K562 (cell line): ENCODE measurements around the gene CDC42EP1. TPM values are rescaled to one million over a fixed set of nuclear protein-coding genes. Genes with fewer than 3 reads are reported as not detected.

Experiments used
- E2F3 ChIP-seq: fragments of 250-450 bp; sonication (Bioruptor Pico); IDR thresholded peaks from 2 replicates; pipeline ENCODE4 v1.4.0; 2020; ENCODE audit warnings: mild to moderate bottlenecking
- ELF4 ChIP-seq: fragments of 450-650 bp; formaldehyde crosslinking; IDR thresholded peaks from 2 replicates; pipeline ENCODE4 v1.4.0; 2022; ENCODE audit warnings: missing genetic modification characterization
- FOXP1 ChIP-seq: sonication (generic); formaldehyde crosslinking; IDR thresholded peaks from 2 replicates; pipeline ENCODE4 v1.8.0; 2022; ENCODE audit warnings: mild to moderate bottlenecking, missing genetic modification reagents
- GABPB1 ChIP-seq: sonication (generic); formaldehyde crosslinking; IDR thresholded peaks from 2 replicates; pipeline ENCODE4 v1.8.0; 2022; ENCODE audit warnings: mild to moderate bottlenecking, missing genetic modification reagents
- HCFC1 ChIP-seq: IDR thresholded peaks from 2 replicates; pipeline ENCODE4 v1.6.1; 2012; ENCODE audit warnings: low read depth, low read length, improper control_type of control experiment
- HMBOX1 ChIP-seq: sonication (generic); IDR thresholded peaks from 2 replicates; pipeline ENCODE4 v1.6.1; 2016
- HMG20B ChIP-seq: fragments of 250-450 bp; sonication (Bioruptor Pico); IDR thresholded peaks from 2 replicates; pipeline ENCODE4 v1.5.0; 2021; ENCODE audit warnings: mild to moderate bottlenecking
- HOXB6 ChIP-seq: fragments of 250-450 bp; sonication (Bioruptor Pico); IDR thresholded peaks from 2 replicates; pipeline ENCODE4 v1.5.1; 2022; ENCODE audit warnings: mild to moderate bottlenecking, borderline replicate concordance
- MBD2 ChIP-seq: sonication (generic); IDR thresholded peaks from 2 replicates; pipeline ENCODE4 v1.6.1; 2016; ENCODE audit warnings: low read depth, borderline replicate concordance
- MCM7 ChIP-seq, 2 experiments: fragments of 450-650 bp; IDR thresholded peaks; 2 replicates each; pipeline ENCODE4 v1.6.1; 2016 to 2018
- NCOA6 ChIP-seq: fragments of 450-650 bp; IDR thresholded peaks from 2 replicates; pipeline ENCODE4 v1.6.1; 2017; ENCODE audit warnings: mild to moderate bottlenecking
- PBX2 ChIP-seq, 2 experiments: IDR thresholded peaks in 1 of 2; conservative IDR thresholded peaks in 1 of 2; 2 replicates each; pipeline ENCODE4 v1.6.1; 2016; ENCODE audit warnings: low read depth in 2 of 2, mild to moderate bottlenecking in 1 of 2, missing compliant biosample characterization in 1 of 2, missing genetic modification characterization in 1 of 2, moderate library complexity in 1 of 2
- PKNOX1 ChIP-seq: fragments of 450-650 bp; IDR thresholded peaks from 2 replicates; pipeline ENCODE4 v1.6.1; 2016
- PTTG1 ChIP-seq: fragments of 450-650 bp; IDR thresholded peaks from 2 replicates; pipeline ENCODE4 v1.6.1; 2016; ENCODE audit warnings: low read depth, mild to moderate bottlenecking, missing genetic modification characterization, missing compliant biosample characterization
- RBFOX2 ChIP-seq: fragments of 200-400 bp; formaldehyde crosslinking; IDR thresholded peaks from 2 replicates; pipeline ENCODE4 v1.6.1; 2017; ENCODE audit warnings: low read depth, mild to moderate bottlenecking, low read length, moderate library complexity
- SLC30A9 ChIP-seq: fragments of 250-450 bp; sonication (Bioruptor Pico); IDR thresholded peaks from 2 replicates; pipeline ENCODE4 v1.8.0; 2022; ENCODE audit warnings: mild to moderate bottlenecking, moderate library complexity
- SNRNP70 ChIP-seq: fragments of 200-400 bp; formaldehyde crosslinking; optimal IDR thresholded peaks from 2 replicates; pipeline ENCODE3; 2017; ENCODE audit warnings: low read depth, low read length
- TBP ChIP-seq: optimal IDR thresholded peaks from 2 replicates; pipeline ENCODE3; 2011; ENCODE audit warnings: low read depth, low read length, improper control_type of control experiment
- ZBTB2 ChIP-seq: fragments of 450-650 bp; IDR thresholded peaks from 2 replicates; pipeline ENCODE4 v1.6.1; 2016; ENCODE audit warnings: antibody characterized with exemption
- ZNF253 ChIP-seq: fragments of 250-450 bp; sonication (Bioruptor Pico); conservative IDR thresholded peaks from 2 replicates; pipeline ENCODE4 v1.6.1; 2021; ENCODE audit warnings: mild to moderate bottlenecking
- ZNF395 ChIP-seq: fragments of 200-800 bp; sonication (Bioruptor generic); IDR thresholded peaks from 2 replicates; pipeline ENCODE4 v1.6.1; 2017; ENCODE audit warnings: missing genetic modification characterization, missing compliant biosample characterization
- polyA plus RNA-seq, 8 experiments: library from polyadenylated mRNA; depleted of rRNA in 4 of 8; stranded (reverse) in 5 of 8; unstranded in 3 of 8; fragments of >200 nt; fragmentation: Nextera tagmentation in 2 of 8; fragmentation: Illumina TruSeq in 1 of 8; extraction: Ambion mirVana in 2 of 8; extraction: Trizol in 1 of 8; gene quantifications; 2 replicates each; pipeline versions ENCODE4 v1.2.1 to v1.2.3, GENCODE V29; 2011 to 2014; ENCODE audit warnings: inconsistent platforms in 1 of 8, missing spikeins in 1 of 8
- total RNA-seq, 7 experiments: library from RNA; depleted of rRNA in 6 of 7; stranded (reverse); fragments of >200 nt in 6 of 7; fragmentation: Illumina TruSeq in 2 of 7; extraction: Trizol in 2 of 7; gene quantifications; 2 replicates each; pipeline versions ENCODE4 v1.2.1 to v1.2.3, GENCODE V29; 2011 to 2021; ENCODE audit warnings: low replicate concordance in 1 of 7

CDC42EP1 gene
- total and polyA plus RNA-seq, 9 of the 15 experiments (the other 6 are each of a cell fraction or from before 2014, with no cell fraction given), result 0.67 to 70.2 (median 7.3) TPM

GRCh38 chr22:37601540-37602442, 41.5 kb downstream of the CDC42EP1 start (continued):
- no peak for TF ChIP-seq PBX2 (CRISPR knock-in tag; IDR thresholded peaks at IDR 0.05; ENCODE audit: low read depth)
- TF ChIP-seq PBX2 (tag; conservative IDR thresholded peaks at IDR 0.05; ENCODE audit: low read depth), result peak; percentile 93
- TF ChIP-seq RBFOX2, result no peak
- TF ChIP-seq HCFC1, result no peak
- no peak for TF ChIP-seq HMBOX1
- peak; percentile 99 for TF ChIP-seq PKNOX1
- no peak for TF ChIP-seq HOXB6
- TF ChIP-seq ZNF253 (CRISPR knock-in tag), result no peak
- TF ChIP-seq SLC30A9, result no peak
- no peak for TF ChIP-seq PTTG1 (tag)
- no peak for TF ChIP-seq ELF4 (CRISPR knock-in tag)
- no peak for TF ChIP-seq ZNF395
- no peak for TF ChIP-seq SNRNP70
- TF ChIP-seq GABPB1 (CRISPR knock-in tag), result 0 out of 2 replicates have a peak, but pooled peaks have one; percentile 40
- TF ChIP-seq TBP, result peak; percentile 77
- TF ChIP-seq ZBTB2, result no peak
- TF ChIP-seq E2F3, result no peak
- no peak for TF ChIP-seq HMG20B (CRISPR knock-in tag)
- TF ChIP-seq MCM7 (IDR thresholded peaks at IDR 0.05), result no peak
- no peak for TF ChIP-seq FOXP1
- peak; percentile 52; the same call in 1 of the 2 replicates for TF ChIP-seq MBD2
- TF ChIP-seq NCOA6, result no peak
